CD4-positive, alpha-beta T cell treated with Interleukin-4 for 1 hour (primary cell): Measurements from ENCODE around the gene INTS2.
A peak's percentile ranks its signal among the peaks of the same experiment; 100 is the strongest.
"Not testable (repeated sequence)": the region's sequence is repeated elsewhere in the genome, so short reads cannot be mapped to it uniquely, and the experiment has no call there.

Source experiments
- DNase-seq, 2 donors: peaks; one replicate each; pipeline ENCODE4 v3.0.0-alpha.2; 2020 to 2022

INTS2 gene

GRCh38 chr17:61885865-61886264 lies 41.9 kb downstream of the INTS2 start:
- DNase-seq = not testable (repeated sequence)

- DNase-seq = no peak
Measured at GRCh38 chr17:61884864-61885263, 42.9 kb downstream of the INTS2 start.

GRCh38 chr17:61880589-61881102 lies 47.1 kb downstream of the INTS2 start:
- no peak for DNase-seq

- DNase-seq = no peak
Measured at GRCh38 chr17:61878984-61879612, 48.7 kb downstream of the INTS2 start.

GRCh38 chr17:61878520-61878919 lies 49.3 kb downstream of the INTS2 start:
- DNase-seq = no peak

GRCh38 chr17:61877837-61878236 lies 49.9 kb downstream of the INTS2 start:
- DNase-seq = no peak

- no peak for DNase-seq
Measured at GRCh38 chr17:61875804-61876203, 52.0 kb downstream of the INTS2 start.

GRCh38 chr17:61875285-61875684 lies 52.5 kb downstream of the INTS2 start:
- no peak for DNase-seq

- no peak for DNase-seq
Measured at GRCh38 chr17:61874075-61874474, 53.7 kb downstream of the INTS2 start.

- no peak for DNase-seq
Measured at GRCh38 chr17:61872099-61872498, 55.7 kb downstream of the INTS2 start.

- no peak for DNase-seq
Measured at GRCh38 chr17:61869138-61869537, 58.6 kb downstream of the INTS2 start.

- no peak for DNase-seq
Measured at GRCh38 chr17:61868074-61868473, 59.7 kb downstream of the INTS2 start.

- no peak for DNase-seq
Measured at GRCh38 chr17:61867033-61867432, 60.7 kb downstream of the INTS2 start.

GRCh38 chr17:61863801-61864126 lies 64.0 kb downstream of the INTS2 start:
- no peak for DNase-seq

GRCh38 chr17:61862975-61863800 lies 64.6 kb downstream of the INTS2 start, which contains the start of gene BRIP1:
TSS of gene BRIP1 (minus strand) at chr17:61863528. CDS start at chr17:61861539, 1,989 bp downstream.
- peak; percentile 87 to 89 for DNase-seq

- DNase-seq = no peak
Measured at GRCh38 chr17:61862105-61862574, 65.6 kb downstream of the INTS2 start.

GRCh38 chr17:61860397-61860796 lies 67.4 kb downstream of the INTS2 start:
- DNase-seq = not testable (repeated sequence)

GRCh38 chr17:61856035-61856434 lies 71.7 kb downstream of the INTS2 start:
- DNase-seq = no peak

GRCh38 chr17:61852857-61853256 lies 74.9 kb downstream of the INTS2 start:
- DNase-seq = no peak

GRCh38 chr17:61849674-61850073 lies 78.1 kb downstream of the INTS2 start:
- no peak for DNase-seq

GRCh38 chr17:61848896-61849295 lies 78.9 kb downstream of the INTS2 start:
- no peak for DNase-seq

- no peak for DNase-seq
Measured at GRCh38 chr17:61848247-61848646, 79.5 kb downstream of the INTS2 start.

- DNase-seq = no peak
Measured at GRCh38 chr17:61847659-61848058, 80.1 kb downstream of the INTS2 start.

GRCh38 chr17:61846761-61847375 lies 80.9 kb downstream of the INTS2 start:
- DNase-seq = no peak
